Astrocyte (in vitro differentiated cells and primary cell): ENCODE data around the gene COLQ. TPM values are rescaled to one million over a fixed set of nuclear protein-coding genes. Genes with fewer than 3 reads are reported as not detected.

Source experiments
- DNase-seq: peaks from one replicate; pipeline ENCODE4 v3.0.0-alpha.2; 2010; ENCODE audit warnings: low read depth
- FAIRE-seq: peaks from 2 replicates; lab custom pipeline; 2011; peaks lifted over from hg19 to GRCh38; lab: Jason Lieb, UNC
- H2AFZ ChIP-seq: 2 replicates; pipeline ENCODE4 v1.6.0; 2012; ENCODE audit warnings: low read depth, low read length, inconsistent platforms
- H3K27ac ChIP-seq: 2 replicates; pipeline ENCODE4 v1.5.1; 2011; ENCODE audit warnings: low read depth, low read length, inconsistent platforms
- H3K27me3 ChIP-seq: 2 replicates; pipeline ENCODE4 v1.6.0; 2011; ENCODE audit warnings: low read length, inconsistent platforms; ENCODE audit not compliant: insufficient read depth
- H3K36me3 ChIP-seq: 2 replicates; pipeline ENCODE4 v1.5.1; 2011; ENCODE audit warnings: low read length, inconsistent platforms; ENCODE audit not compliant: insufficient read depth
- H3K4me1 ChIP-seq: 2 replicates; pipeline ENCODE4 v1.5.1; 2011; ENCODE audit warnings: low read length, inconsistent platforms; ENCODE audit not compliant: insufficient read depth
- H3K4me2 ChIP-seq: 2 replicates; pipeline ENCODE4 v1.6.0; 2012; ENCODE audit warnings: low read length, inconsistent platforms
- H3K4me3 ChIP-seq: 2 replicates; pipeline ENCODE4 v1.5.1; 2011; ENCODE audit warnings: low read depth, mild to moderate bottlenecking, low read length, inconsistent platforms; ENCODE audit not compliant: insufficient read depth
- H3K79me2 ChIP-seq: 2 replicates; pipeline ENCODE4 v1.6.0; 2012; ENCODE audit warnings: mild to moderate bottlenecking, low read length, inconsistent platforms; ENCODE audit not compliant: insufficient read depth
- H3K9ac ChIP-seq: 2 replicates; pipeline ENCODE4 v1.6.0; 2012; ENCODE audit warnings: mild to moderate bottlenecking, low read length, inconsistent platforms
- H3K9me3 ChIP-seq: 2 replicates; pipeline ENCODE4 v1.5.1; 2012; ENCODE audit warnings: low read depth, mild to moderate bottlenecking, low read length, inconsistent platforms; ENCODE audit not compliant: insufficient read depth
- H4K20me1 ChIP-seq: 2 replicates; pipeline ENCODE4 v1.6.0; 2012; ENCODE audit warnings: low read length, inconsistent platforms; ENCODE audit not compliant: insufficient read depth
- H3K27ac Mint-ChIP-seq: one replicate; pipeline ENCODE4 v1.8.0; 2021; ENCODE audit warnings: mild to moderate bottlenecking, mixed read lengths; ENCODE audit not compliant: unreplicated experiment
- H3K27me3 Mint-ChIP-seq: one replicate; pipeline ENCODE4 v1.8.0; 2021; ENCODE audit warnings: low read depth, mixed read lengths; ENCODE audit not compliant: unreplicated experiment
- H3K36me3 Mint-ChIP-seq: one replicate; pipeline ENCODE4 v1.8.0; 2021; ENCODE audit warnings: low read depth, mixed read lengths; ENCODE audit not compliant: unreplicated experiment
- H3K4me1 Mint-ChIP-seq: one replicate; pipeline ENCODE4 v1.8.0; 2021; ENCODE audit warnings: low read depth, mixed read lengths; ENCODE audit not compliant: unreplicated experiment
- H3K4me3 Mint-ChIP-seq: one replicate; pipeline ENCODE4 v1.8.0; 2021; ENCODE audit warnings: mild to moderate bottlenecking, moderate library complexity, mixed read lengths; ENCODE audit not compliant: unreplicated experiment
- H3K9me3 Mint-ChIP-seq: one replicate; pipeline ENCODE4 v1.8.0; 2021; ENCODE audit warnings: mild to moderate bottlenecking, mixed read lengths; ENCODE audit not compliant: unreplicated experiment
- EZH2 ChIP-seq: IDR thresholded peaks from 2 replicates; pipeline ENCODE4 v1.6.1; 2012; ENCODE audit warnings: mild to moderate bottlenecking, low read length, inconsistent platforms; ENCODE audit not compliant: insufficient read depth
- total RNA-seq: library from RNA; stranded (reverse); gene quantifications from 2 replicates; pipeline ENCODE4 v1.2.1, GENCODE V29; 2021
- TF ChIP-seq, protein P1 (sequence below): IDR thresholded peaks from 2 replicates; pipeline ENCODE4 v1.5.1; 2011; ENCODE audit warnings: low read depth, mild to moderate bottlenecking, inconsistent platforms, low read length, moderate library complexity; ENCODE audit not compliant: insufficient read depth

The COLQ gene
- total RNA-seq, 1 donor from 2014 or later = 1.2 TPM

DNA sequence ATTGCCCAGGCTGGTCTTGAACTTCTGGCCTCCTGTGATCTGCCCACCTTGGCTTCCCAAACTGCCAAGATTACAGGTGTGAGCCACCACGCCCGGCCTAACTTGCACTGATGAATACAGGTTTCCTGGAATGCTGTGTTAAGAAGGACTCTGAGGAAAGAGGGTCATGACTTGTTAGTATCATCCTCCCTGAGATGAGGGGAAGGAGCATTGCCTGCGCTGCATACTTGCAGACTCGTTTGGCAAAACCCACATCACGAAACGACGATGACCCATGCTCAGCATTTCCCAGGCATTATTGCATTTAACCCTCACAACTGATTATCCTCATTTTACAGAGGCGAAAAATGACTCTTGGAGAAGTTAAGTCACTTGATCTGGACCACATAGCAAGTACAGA lies 18.9 kb downstream of the COLQ start:
- H3K9me3 ChIP-seq = no peaks in the 10 kb centered on the region
- peaks cover 4% of the 10 kb centered on the region for H3K36me3 Mint-ChIP-seq
- no peak overlapping the region for H3K27ac ChIP-seq
- H3K9ac ChIP-seq = no peak overlapping the region
- no peak for DNase-seq
- no peak overlapping the region for H3K4me2 ChIP-seq
- no peaks in the 10 kb centered on the region for H3K79me2 ChIP-seq
- no peaks in the 10 kb centered on the region for H4K20me1 ChIP-seq
- H3K27ac Mint-ChIP-seq = no peak overlapping the region
- H3K4me3 Mint-ChIP-seq = no peak overlapping the region
- H3K4me3 ChIP-seq = no peak overlapping the region
- FAIRE-seq = no peak
- peaks cover 5% of the 10 kb centered on the region for H3K9me3 Mint-ChIP-seq
- peaks cover 21% of the 10 kb centered on the region for H3K27me3 Mint-ChIP-seq
- H3K4me1 ChIP-seq = no peaks in the 10 kb centered on the region
- H2AFZ ChIP-seq = no peak overlapping the region
- H3K36me3 ChIP-seq = no peaks in the 10 kb centered on the region
- H3K27me3 ChIP-seq = no peaks in the 10 kb centered on the region
- peaks cover 5% of the 10 kb centered on the region for H3K4me1 Mint-ChIP-seq
- no peak for TF ChIP-seq EZH2
- TF ChIP-seq, protein P1, sequence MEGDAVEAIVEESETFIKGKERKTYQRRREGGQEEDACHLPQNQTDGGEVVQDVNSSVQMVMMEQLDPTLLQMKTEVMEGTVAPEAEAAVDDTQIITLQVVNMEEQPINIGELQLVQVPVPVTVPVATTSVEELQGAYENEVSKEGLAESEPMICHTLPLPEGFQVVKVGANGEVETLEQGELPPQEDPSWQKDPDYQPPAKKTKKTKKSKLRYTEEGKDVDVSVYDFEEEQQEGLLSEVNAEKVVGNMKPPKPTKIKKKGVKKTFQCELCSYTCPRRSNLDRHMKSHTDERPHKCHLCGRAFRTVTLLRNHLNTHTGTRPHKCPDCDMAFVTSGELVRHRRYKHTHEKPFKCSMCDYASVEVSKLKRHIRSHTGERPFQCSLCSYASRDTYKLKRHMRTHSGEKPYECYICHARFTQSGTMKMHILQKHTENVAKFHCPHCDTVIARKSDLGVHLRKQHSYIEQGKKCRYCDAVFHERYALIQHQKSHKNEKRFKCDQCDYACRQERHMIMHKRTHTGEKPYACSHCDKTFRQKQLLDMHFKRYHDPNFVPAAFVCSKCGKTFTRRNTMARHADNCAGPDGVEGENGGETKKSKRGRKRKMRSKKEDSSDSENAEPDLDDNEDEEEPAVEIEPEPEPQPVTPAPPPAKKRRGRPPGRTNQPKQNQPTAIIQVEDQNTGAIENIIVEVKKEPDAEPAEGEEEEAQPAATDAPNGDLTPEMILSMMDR = no peak

DNA sequence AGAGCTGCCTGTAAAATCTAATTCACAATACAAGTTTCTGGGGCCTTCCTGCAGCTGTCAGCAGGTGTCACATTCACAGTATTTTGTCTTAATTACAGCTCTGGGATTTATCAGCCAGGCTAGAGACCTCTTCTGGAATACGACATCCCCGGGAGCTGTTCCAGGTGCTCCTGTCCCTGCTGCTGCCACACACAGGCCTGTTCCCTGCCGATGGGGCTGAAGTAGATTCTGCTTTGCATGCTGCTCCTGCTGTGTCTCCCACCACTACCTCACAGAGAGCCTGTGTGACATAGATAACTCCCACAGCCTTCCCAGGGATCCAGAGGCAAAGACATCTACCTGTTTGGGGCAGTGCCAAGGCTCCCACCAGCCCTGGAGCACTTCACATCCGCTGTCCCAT lies 20.4 kb downstream of the COLQ start:
- peaks cover 4% of the 10 kb centered on the region for H3K36me3 Mint-ChIP-seq
- no peaks in the 10 kb centered on the region for H3K79me2 ChIP-seq
- DNase-seq (no peak), FAIRE-seq (no peak)
- TF ChIP-seq, protein P1 = no peak
- TF ChIP-seq EZH2 = no peak
- no peak overlapping the region for H2AFZ ChIP-seq
- no peaks in the 10 kb centered on the region for H3K4me1 ChIP-seq
- no peak overlapping the region for H3K27ac ChIP-seq
- H3K9me3 Mint-ChIP-seq = peaks cover 5% of the 10 kb centered on the region
- no peak overlapping the region for H3K4me3 Mint-ChIP-seq
- no peak overlapping the region for H3K4me2 ChIP-seq
- no peak overlapping the region for H3K4me3 ChIP-seq
- peaks cover 9% of the 10 kb centered on the region for H3K4me1 Mint-ChIP-seq
- no peak overlapping the region for H3K27ac Mint-ChIP-seq
- no peaks in the 10 kb centered on the region for H3K27me3 ChIP-seq
- no peaks in the 10 kb centered on the region for H3K36me3 ChIP-seq
- no peak overlapping the region for H3K9ac ChIP-seq
- no peaks in the 10 kb centered on the region for H4K20me1 ChIP-seq
- H3K27me3 Mint-ChIP-seq = peaks cover 18% of the 10 kb centered on the region
- no peaks in the 10 kb centered on the region for H3K9me3 ChIP-seq

DNA sequence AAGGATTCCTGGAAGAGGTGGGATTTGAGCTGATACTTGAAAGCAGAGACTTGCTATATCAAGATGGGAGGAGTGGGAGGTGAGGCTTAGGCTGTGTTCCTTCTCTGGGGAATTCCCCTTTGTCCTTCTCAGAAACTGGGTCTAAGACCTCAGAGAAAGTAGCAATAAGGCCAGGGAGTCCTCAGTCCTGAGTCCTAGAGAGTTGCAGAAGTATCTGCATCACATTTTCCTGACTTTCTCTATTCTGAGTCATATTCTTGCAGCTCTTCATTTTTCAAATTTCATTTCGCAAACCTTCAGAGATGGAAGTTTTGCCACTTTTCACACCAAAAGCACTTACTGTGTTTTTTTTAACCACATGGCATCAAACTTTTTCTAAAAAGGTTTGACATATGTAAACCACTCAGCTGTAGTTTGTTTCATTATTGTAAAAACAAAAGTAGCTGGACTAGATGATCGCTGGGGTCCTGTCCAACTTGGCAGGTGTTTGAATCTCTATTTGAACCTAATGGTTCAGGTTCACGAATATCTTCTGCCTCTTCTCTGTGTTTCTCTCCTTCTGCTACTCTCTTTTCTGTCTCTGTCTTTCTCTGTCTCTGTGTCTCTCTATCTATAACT lies 21.3 kb downstream of the COLQ start:
- Histone ChIP-seq H3K4me3 (no peak overlapping the region), H4K20me1 (no peaks in the 10 kb centered on the region), H3K4me2 (no peak overlapping the region), H3K9me3 (no peaks in the 10 kb centered on the region), H3K36me3 (no peaks in the 10 kb centered on the region), H3K79me2 (no peaks in the 10 kb centered on the region), H3K9ac (no peak overlapping the region), H2AFZ (no peak overlapping the region), H3K27me3 (no peaks in the 10 kb centered on the region), H3K4me1 (no peaks in the 10 kb centered on the region), H3K27ac (no peak overlapping the region)
- peaks cover 4% of the 10 kb centered on the region for H3K36me3 Mint-ChIP-seq
- no peak for DNase-seq
- no peak overlapping the region for H3K4me3 Mint-ChIP-seq
- H3K9me3 Mint-ChIP-seq = peaks cover 5% of the 10 kb centered on the region
- H3K27ac Mint-ChIP-seq = no peak overlapping the region
- TF ChIP-seq EZH2 = no peak
- no peak for FAIRE-seq
- peaks cover 15% of the 10 kb centered on the region for H3K27me3 Mint-ChIP-seq
- peaks cover 17% of the 10 kb centered on the region for H3K4me1 Mint-ChIP-seq
